SU-DHL-6 (cell line): ENCODE results near the gene NT5DC1.

Experiments used
- H2AFZ ChIP-seq: fragments of 200-600 bp; sonication (generic); 2 replicates; pipeline ENCODE4 v1.6.1; 2014; ENCODE audit warnings: low read depth, mild to moderate bottlenecking, moderate library complexity, mixed read lengths, antibody characterized with exemption, low read length; ENCODE audit not compliant: severe bottlenecking
- H3F3A ChIP-seq: fragments of 200-600 bp; shearing (Covaris generic); 2 replicates; pipeline ENCODE4 v1.6.0; 2016; ENCODE audit warnings: antibody characterized with exemption, mild to moderate bottlenecking; ENCODE audit not compliant: insufficient read depth
- H3K27ac ChIP-seq: fragments of 200-600 bp; sonication (generic); 2 replicates; pipeline ENCODE4 v1.5.1; 2016; ENCODE audit warnings: low read depth, mild to moderate bottlenecking, low read length, moderate library complexity, mixed read lengths
- H3K27me3 ChIP-seq: fragments of 200-600 bp; sonication (generic), shearing (Covaris generic); 2 replicates; pipeline ENCODE4 v1.6.0; 2014; ENCODE audit warnings: mild to moderate bottlenecking, low read length
- H3K36me3 ChIP-seq: fragments of 200-600 bp; sonication (generic); 2 replicates; pipeline ENCODE4 v1.6.1; 2014; ENCODE audit warnings: mild to moderate bottlenecking, low read length, mixed read lengths
- H3K4me2 ChIP-seq: fragments of 300-600, 200-600 bp; shearing (Covaris generic), sonication (generic); 2 replicates; pipeline ENCODE4 v1.6.0; 2014; ENCODE audit warnings: low read length, low read depth, mild to moderate bottlenecking; ENCODE audit not compliant: poor library complexity, severe bottlenecking
- H3K4me3 ChIP-seq: fragments of 200-600 bp; sonication (generic); 2 replicates; pipeline ENCODE4 v1.5.1; 2014; ENCODE audit warnings: antibody characterized with exemption, low read length, mild to moderate bottlenecking, mixed read lengths; ENCODE audit not compliant: insufficient read depth, poor library complexity, severe bottlenecking
- H3K79me2 ChIP-seq: fragments of 200-600 bp; sonication (generic); 2 replicates; pipeline ENCODE4 v1.6.1; 2014; ENCODE audit warnings: mild to moderate bottlenecking, low read length, moderate library complexity; ENCODE audit not compliant: insufficient read depth
- H3K9ac ChIP-seq: fragments of 200-600 bp; sonication (generic); 2 replicates; pipeline ENCODE4 v1.7.0; 2014; ENCODE audit warnings: mild to moderate bottlenecking, low read length
- H3K9me2 ChIP-seq: fragments of 200-600 bp; sonication (generic); replicated peaks from 2 replicates; pipeline ENCODE4 v1.6.1; 2014; ENCODE audit warnings: low read length; ENCODE audit not compliant: insufficient read depth
- H3K9me3 ChIP-seq: fragments of 200-600 bp; sonication (generic); 2 replicates; pipeline ENCODE4 v1.6.1; 2014; ENCODE audit warnings: low read length, mixed read lengths; ENCODE audit not compliant: insufficient read depth
- H4K20me1 ChIP-seq: fragments of 200-600 bp; sonication (generic); 2 replicates; pipeline ENCODE4 v1.6.1; 2014; ENCODE audit warnings: low read depth, mild to moderate bottlenecking, antibody characterized with exemption, low read length, moderate library complexity, mixed read lengths
- CTCF ChIP-seq: fragments of 200-600 bp; sonication (generic); IDR thresholded peaks from one replicate; pipeline ENCODE4 v1.5.1; 2017; ENCODE audit warnings: antibody characterized with exemption, mild to moderate bottlenecking, low read length, moderate library complexity; ENCODE audit not compliant: insufficient read depth, poor library complexity, severe bottlenecking
- EZH2phosphoT487 ChIP-seq: fragments of 200-600 bp; sonication (generic), shearing (Covaris generic); conservative IDR thresholded peaks from 2 replicates; pipeline ENCODE4 v1.6.1; 2018; ENCODE audit warnings: mild to moderate bottlenecking, antibody characterized with exemption, low read length, moderate library complexity, mixed read lengths

Gene NT5DC1

DNA sequence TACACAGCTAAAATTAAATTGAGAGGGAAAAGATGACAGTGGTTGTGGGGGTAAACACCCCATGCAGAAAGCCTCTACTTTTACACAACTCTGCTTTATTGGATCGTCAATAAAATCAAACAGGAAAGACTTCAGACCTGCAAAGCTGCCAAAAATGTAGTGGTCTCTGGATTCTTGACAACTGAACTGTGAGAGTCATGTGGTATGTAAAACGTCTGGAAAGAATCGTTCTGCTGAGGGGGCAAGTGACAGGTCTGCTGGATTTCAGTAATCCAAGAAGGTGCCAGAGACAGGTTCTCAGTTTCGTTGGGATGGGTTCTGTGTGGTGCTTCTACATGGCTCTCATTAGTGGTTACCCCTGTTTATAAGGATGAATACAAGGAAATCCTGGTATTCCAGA lies 89.9 kb downstream of the NT5DC1 start:
- no peaks in the 10 kb centered on the region for H4K20me1 ChIP-seq
- no peak for TF ChIP-seq CTCF
- TF ChIP-seq EZH2phosphoT487 = no peak
- H2AFZ ChIP-seq = no peak overlapping the region
- no peaks in the 10 kb centered on the region for H3K9me2 ChIP-seq
- H3K4me2 ChIP-seq = no peak overlapping the region
- no peaks in the 10 kb centered on the region for H3K36me3 ChIP-seq
- H3K27ac ChIP-seq = no peak overlapping the region
- H3K9me3 ChIP-seq = no peaks in the 10 kb centered on the region
- H3F3A ChIP-seq = no peaks in the 10 kb centered on the region
- H3K4me3 ChIP-seq = no peak overlapping the region
- H3K9ac ChIP-seq = no peak overlapping the region
- no peaks in the 10 kb centered on the region for H3K79me2 ChIP-seq
- H3K27me3 ChIP-seq = no peaks in the 10 kb centered on the region

GRCh38 chr6:116191881-116192280 lies 91.2 kb downstream of the NT5DC1 start:
- H3K27me3 ChIP-seq = no peaks in the 10 kb centered on the region

GRCh38 chr6:116192786-116193185 lies 92.1 kb downstream of the NT5DC1 start:
- H3K9ac ChIP-seq = no peak overlapping the region

More at GRCh38 chr6:116191881-116192280, 91.2 kb downstream of the NT5DC1 start:
- Histone ChIP-seq H3K27ac (no peak overlapping the region), H3K79me2 (no peaks in the 10 kb centered on the region), H2AFZ (no peak overlapping the region), H3K9me2 (no peaks in the 10 kb centered on the region), H3K4me2 (no peak overlapping the region), H3K36me3 (no peaks in the 10 kb centered on the region), H3K4me3 (no peak overlapping the region), H3K9me3 (no peaks in the 10 kb centered on the region), H3K9ac (no peak overlapping the region), H4K20me1 (no peaks in the 10 kb centered on the region), H3F3A (no peaks in the 10 kb centered on the region)
- TF ChIP-seq CTCF (no peak), EZH2phosphoT487 (no peak)

More at GRCh38 chr6:116192786-116193185, 92.1 kb downstream of the NT5DC1 start:
- no peaks in the 10 kb centered on the region for H3K9me2 ChIP-seq
- H3K36me3 ChIP-seq = no peaks in the 10 kb centered on the region
- H4K20me1 ChIP-seq = no peaks in the 10 kb centered on the region
- H3K27ac ChIP-seq = no peak overlapping the region
- no peak overlapping the region for H2AFZ ChIP-seq
- TF ChIP-seq CTCF (no peak), EZH2phosphoT487 (no peak)
- H3K9me3 ChIP-seq = no peaks in the 10 kb centered on the region
- H3K4me2 ChIP-seq = no peak overlapping the region
- H3K79me2 ChIP-seq = no peaks in the 10 kb centered on the region
- H3K4me3 ChIP-seq = no peak overlapping the region
- H3F3A ChIP-seq = no peaks in the 10 kb centered on the region
- no peaks in the 10 kb centered on the region for H3K27me3 ChIP-seq
